ENCODE results near the gene SCG3.

The SCG3 gene

DNA sequence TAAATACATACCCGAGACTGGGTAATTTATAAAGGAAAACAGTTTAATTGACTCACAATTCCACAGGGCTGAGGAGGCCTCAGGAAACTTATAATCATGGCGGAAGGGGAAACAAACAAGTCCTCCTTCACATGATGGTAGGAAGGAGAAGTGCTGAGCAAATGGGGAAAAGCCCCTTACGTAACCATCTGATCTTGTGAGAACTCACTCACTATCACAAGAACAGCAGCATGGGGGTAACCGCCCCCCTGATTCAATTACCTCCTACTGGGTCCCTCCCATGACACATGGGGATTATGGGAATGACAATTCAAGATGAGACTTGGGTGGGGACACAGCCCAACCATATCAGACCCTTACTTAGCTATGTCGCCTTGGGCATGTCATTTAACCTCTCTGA lies 27.7 kb downstream of the SCG3 start:
- ChIA-PET POLR2A (ENCODE audit: low non-redundant PET) (interaction anchor here (0.7 kb wide), 1 partner anchor 10 kb away, joined by 3 read pairs; no protein-coding TSS in a partner anchor), CTCF (no interaction called here)
- H3K27ac ChIP-seq, result no peak overlapping the region
- DNase-seq (ENCODE audit: low spot score), result no peak
- TF ChIP-seq, protein P1, sequence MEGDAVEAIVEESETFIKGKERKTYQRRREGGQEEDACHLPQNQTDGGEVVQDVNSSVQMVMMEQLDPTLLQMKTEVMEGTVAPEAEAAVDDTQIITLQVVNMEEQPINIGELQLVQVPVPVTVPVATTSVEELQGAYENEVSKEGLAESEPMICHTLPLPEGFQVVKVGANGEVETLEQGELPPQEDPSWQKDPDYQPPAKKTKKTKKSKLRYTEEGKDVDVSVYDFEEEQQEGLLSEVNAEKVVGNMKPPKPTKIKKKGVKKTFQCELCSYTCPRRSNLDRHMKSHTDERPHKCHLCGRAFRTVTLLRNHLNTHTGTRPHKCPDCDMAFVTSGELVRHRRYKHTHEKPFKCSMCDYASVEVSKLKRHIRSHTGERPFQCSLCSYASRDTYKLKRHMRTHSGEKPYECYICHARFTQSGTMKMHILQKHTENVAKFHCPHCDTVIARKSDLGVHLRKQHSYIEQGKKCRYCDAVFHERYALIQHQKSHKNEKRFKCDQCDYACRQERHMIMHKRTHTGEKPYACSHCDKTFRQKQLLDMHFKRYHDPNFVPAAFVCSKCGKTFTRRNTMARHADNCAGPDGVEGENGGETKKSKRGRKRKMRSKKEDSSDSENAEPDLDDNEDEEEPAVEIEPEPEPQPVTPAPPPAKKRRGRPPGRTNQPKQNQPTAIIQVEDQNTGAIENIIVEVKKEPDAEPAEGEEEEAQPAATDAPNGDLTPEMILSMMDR (conservative IDR thresholded peaks at IDR 0.05; ENCODE audit: low read depth), result no peak

DNA sequence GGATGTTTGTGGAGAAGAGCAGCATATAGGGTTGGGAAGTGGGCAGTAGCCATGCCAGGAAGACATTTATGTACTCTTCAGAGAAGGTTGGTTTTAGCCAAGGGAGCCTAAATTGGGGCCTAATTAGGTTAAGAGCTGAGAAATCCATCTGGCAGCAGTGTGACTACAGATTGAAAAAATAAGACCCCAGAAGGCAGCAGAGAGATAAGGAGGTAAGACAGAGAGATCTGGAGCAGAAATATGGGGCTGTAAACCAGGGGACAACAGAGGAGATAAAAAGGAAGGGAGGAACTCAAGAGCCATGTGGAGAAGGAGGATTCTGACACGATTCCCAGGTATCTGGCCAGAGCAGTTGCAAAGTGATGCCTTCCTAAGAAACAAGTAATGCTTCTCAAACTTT lies 32.9 kb downstream of the SCG3 start:
- ChIA-PET POLR2A (ENCODE audit: low non-redundant PET) (no interaction called here), CTCF (no interaction called here)
- H3K27ac ChIP-seq, result no peak overlapping the region
- no peak for DNase-seq (ENCODE audit: low spot score)
- TF ChIP-seq, protein P1 (conservative IDR thresholded peaks at IDR 0.05; ENCODE audit: low read depth), result no peak

DNA sequence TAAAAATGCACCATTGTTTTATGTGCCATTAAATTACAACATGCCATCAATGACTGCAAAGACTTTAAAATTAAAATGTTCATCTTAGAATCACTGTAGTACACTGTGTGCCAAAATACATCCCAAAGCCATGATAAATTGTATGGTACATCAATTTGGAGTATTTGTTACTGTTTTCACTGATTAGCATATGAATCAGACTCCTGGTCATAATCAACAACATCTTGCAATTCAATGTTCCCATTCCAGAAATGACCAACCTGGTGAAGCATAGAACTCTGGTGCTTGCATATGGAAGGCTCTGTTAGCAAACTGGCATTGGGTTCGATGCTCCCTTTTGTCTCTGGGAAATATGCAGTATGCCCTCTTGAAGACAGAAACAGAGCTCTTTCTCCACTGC lies 33.6 kb downstream of the SCG3 start:
- ChIA-PET CTCF (no interaction called here), POLR2A (ENCODE audit: low non-redundant PET) (no interaction called here)
- no peak overlapping the region for H3K27ac ChIP-seq
- no peak for DNase-seq (ENCODE audit: low spot score)
- TF ChIP-seq, protein P1 (conservative IDR thresholded peaks at IDR 0.05; ENCODE audit: low read depth), result no peak

DNA sequence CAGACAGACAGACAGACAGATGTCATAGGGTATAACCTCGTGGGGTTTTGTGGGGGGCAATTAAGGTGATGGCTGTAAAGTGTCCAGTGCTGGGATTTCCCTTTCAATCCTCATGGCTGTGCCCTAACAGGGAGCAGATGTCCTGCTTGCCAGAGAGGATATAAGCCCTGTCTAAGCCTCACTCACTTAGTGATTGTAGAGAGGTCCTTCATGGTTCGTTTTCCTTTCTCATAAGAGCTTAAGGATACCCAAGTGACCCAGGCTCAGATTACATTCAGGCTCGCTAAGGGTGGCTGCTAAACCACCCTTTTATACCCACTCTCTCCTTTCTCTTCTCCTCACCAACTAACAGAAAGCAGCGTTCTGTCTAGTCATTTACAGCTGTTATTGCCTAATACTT lies 36.9 kb downstream of the SCG3 start:
- H3K27ac ChIP-seq, result no peak overlapping the region
- CTCF ChIA-PET, result interaction anchor here (0.6 kb wide), 1 partner anchor 49 kb away, joined by 3 read pairs; no protein-coding TSS in a partner anchor
- POLR2A ChIA-PET (ENCODE audit: low non-redundant PET), result no interaction called here
- TF ChIP-seq, protein P1 (conservative IDR thresholded peaks at IDR 0.05; ENCODE audit: low read depth), result no peak
- DNase-seq (ENCODE audit: low spot score), result no peak

DNA sequence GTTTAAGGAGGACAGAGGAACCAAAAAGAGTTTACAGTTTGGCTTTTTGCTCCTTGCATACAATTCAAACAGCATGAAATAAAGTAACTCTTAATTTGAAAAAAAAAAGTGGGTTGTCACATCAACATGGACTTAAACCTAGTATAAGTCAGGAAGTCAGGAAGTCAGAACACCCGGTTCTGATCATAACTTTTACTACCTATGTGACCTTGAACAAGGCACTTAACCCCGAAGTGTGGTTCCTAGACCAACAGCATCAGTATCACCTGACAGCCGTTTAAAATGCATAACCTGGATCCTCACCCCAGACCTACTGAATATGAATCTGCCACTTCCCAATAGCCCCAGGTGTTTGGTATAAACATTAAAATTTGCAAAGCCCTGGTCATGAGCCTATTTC lies 37.4 kb downstream of the SCG3 start:
- POLR2A ChIA-PET (ENCODE audit: low non-redundant PET), result no interaction called here
- TF ChIP-seq, protein P1 (conservative IDR thresholded peaks at IDR 0.05; ENCODE audit: low read depth), result no peak
- no peak for DNase-seq (ENCODE audit: low spot score)
- H3K27ac ChIP-seq, result no peak overlapping the region
- CTCF ChIA-PET, result no interaction called here

DNA sequence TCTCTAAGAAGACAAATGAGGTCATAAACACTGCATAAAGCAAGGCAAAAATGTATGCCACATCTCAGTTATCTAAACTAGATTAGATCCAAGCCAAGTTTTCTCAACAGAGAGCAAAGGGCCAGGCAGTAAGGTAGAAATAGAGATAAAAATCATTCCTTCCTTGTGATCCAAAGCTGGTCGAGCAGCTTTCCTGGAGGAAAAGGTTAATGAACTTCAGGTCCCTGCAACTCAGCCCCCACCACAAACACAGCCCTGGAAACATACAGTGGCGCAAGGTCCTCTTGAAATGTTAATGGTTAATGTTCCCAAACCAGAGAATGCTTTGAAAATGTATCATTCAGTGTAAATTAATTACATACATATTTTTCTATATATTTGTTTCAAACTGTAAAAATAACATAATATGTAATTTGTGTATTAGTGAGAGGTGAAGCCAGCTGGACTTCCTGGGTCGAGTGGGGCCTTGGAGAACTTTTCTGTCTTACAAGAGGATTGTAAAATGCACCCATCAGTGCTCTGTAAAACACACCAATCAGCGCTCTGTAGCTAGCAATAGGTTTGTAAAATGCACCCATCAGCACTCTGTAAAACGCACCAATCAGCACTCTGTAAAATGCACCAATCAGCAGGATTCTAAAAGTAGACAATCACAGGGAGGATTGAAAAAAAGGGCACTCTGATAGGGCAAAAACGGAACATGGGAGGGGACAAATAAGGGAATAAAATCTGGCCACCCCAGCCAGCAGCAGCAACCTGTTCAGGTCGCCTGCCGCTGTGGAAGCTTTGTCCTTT lies 39.1 kb downstream of the SCG3 start:
- no peak for DNase-seq (ENCODE audit: low spot score)
- CTCF ChIA-PET, result no interaction called here
- TF ChIP-seq, protein P1 (conservative IDR thresholded peaks at IDR 0.05; ENCODE audit: low read depth), result no peak
- POLR2A ChIA-PET (ENCODE audit: low non-redundant PET), result no interaction called here
- H3K27ac ChIP-seq, result no peak overlapping the region

All from RWPE1 (cell line).